Endometrium (tissue), 2 donors: Measurements from ENCODE around the gene KAZALD1.

Source experiments
- FAIRE-seq: peaks from 2 replicates; lab custom pipeline; 2012; peaks lifted over from hg19 to GRCh38; lab: Jason Lieb, UNC
- donor health status: control.
- donor health status: control.

KAZALD1 gene

DNA sequence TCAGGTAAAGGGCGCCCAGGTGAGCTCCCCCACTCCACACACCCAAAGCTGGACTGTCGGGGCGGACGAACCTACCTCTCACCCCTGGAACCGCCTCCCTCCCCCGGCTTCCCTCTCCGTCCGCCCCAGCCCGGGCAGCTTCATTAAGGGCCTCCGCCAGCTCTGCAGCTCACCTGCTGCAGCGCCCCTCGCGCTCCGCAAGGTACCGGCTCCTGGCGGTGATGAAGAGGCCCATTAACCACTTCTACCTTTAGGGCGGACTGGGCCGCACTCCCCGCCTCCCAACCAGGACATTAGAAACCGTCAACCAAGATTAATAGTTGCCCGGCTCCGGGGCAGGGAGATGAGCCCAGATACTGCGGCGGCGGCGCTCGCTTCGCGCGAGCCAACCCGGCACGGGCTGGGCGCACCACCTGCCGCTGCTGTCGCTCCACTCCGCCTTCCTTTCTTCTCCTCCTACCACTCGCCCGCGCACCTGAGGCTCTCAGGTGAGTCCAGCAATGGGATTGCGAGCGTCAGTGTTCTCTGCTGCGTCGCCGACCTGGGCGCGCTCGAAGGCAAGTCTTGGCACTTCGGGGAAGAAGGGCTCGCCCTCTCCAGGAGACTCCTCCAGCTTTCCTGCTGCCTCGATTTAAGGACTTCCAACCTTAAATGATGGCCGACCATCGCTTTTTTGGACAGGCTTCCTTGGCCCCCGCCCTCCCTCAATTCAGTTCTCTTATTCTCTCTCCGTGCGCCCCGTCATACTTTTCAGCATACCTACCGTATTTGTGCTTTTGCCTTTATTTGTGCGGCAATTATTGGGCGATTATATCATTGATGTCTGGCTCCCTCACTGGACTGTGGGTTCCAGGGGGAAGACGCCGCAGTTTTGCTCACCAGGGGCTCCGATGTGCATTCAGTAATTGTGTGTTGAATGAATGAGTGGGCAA lies 13.6 kb upstream of the KAZALD1 start:
- no peak for FAIRE-seq

DNA sequence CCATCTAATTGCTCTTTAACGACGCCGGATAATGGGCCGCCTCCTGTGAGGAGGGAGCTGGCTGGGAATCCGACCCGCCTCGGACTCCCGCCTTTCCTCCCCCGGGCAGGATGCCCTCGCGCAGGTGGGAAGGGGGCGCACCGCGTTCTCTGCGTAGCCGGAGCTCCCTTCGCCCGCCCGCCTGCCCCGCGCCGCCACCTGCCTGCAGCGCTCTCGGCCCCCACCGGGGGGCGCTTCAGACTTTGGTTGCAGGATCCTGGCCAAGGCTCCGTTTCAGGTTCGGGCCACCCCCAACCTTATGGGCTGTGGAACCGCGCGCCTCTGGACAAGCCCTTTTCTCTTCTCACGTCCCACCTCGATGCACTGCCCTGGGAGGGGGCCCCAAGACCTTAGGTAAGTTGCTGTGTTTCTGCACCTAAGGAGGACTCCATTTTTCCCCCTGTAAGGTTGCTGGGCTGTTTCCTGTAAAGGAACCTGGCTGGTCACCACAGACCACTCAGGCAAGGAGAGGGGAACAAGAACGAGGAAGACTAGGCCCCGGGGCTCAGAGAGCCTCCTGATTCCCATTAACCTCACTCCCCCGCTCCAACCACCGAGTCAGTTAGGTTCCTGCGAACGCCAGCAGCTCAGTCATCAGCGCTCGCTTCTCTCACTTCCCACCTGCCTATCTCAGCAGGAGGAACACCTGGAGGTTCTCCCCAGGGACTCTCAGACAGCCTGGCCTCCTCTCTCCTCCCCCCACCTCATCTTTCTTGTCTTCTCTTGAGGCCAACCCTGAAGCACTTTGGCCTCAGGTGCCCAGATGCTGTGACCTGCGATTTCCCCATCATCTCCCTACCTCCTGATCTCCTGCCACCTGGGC lies 11.3 kb upstream of the KAZALD1 start:
- no peak for FAIRE-seq

DNA sequence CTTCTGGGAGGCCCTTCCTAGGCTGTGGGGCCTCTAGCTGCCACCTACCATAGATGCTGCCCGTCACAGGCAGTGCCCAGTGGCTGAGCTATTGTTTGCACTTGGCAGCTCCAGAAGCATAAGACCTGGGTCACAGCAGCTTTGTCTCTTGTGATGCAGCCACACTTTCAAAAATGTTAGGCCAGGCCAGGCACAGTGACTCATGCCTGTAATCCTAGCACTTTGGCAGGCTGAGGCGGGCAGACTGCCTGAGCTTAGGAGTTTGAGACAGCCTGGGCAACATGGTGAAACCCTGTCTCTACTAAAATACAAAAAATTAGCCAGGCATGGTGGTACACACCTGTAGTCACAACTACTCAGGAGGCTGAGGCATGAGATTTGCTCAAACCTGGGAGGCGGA lies 9.5 kb upstream of the KAZALD1 start:
- no peak for FAIRE-seq

DNA sequence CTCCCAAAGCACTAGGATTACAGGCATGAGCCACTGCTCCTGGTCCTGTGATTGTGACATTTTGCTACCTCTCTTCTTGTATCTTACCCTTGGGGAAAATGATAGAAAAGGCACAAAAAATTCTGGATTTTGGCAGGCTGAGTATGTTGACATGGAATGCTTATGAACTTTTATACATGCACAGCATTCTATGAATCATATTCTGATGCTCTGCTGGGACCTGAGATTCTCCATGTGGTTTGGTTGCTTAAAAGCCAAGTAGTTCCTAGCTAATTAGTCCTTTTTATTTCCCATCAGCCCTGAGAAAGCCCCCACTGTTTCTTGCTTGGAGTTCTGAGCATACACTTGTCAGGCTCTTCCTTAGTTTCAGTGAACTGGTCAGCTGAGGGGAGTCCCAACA lies 8.3 kb upstream of the KAZALD1 start:
- FAIRE-seq = no peak

DNA sequence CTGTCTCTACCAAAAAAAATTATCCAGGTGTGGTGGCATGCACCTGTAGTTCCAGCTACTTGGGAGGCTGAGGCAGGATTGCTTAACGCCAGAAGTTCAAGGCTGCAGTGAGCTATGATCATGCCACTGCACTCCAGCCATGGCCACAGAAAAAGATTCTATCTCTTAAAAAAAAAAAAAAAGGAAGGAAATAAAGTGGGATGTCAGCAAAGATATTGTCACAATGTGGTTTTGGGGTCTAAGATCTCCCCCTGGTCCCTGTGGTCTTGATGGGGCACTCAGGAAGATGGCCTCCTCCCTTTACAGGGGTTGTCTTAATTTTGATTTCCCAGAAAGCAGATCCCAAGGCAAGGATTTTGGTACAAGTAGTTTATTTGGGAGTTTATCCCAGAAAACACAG lies 7.4 kb upstream of the KAZALD1 start:
- FAIRE-seq = no peak

DNA sequence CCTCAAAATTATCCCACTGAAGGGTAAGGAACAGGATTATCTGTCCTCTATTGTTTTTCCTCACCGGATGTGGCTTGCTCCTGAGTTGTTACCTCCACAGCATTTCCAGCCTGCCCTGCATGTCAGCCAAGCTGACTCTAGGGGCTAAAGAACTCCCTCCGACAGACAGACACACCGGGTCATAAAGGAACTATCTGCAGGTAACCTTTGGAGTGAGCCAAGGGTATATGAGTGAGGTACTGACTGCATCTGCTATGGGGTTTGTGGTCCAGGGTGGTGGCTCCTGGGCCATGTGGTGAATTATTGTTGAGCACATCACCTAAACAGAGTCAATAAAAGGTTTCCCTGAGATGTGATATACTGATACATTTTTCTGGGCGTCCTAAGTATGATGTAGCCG lies 6.9 kb upstream of the KAZALD1 start:
- FAIRE-seq = no peak

DNA sequence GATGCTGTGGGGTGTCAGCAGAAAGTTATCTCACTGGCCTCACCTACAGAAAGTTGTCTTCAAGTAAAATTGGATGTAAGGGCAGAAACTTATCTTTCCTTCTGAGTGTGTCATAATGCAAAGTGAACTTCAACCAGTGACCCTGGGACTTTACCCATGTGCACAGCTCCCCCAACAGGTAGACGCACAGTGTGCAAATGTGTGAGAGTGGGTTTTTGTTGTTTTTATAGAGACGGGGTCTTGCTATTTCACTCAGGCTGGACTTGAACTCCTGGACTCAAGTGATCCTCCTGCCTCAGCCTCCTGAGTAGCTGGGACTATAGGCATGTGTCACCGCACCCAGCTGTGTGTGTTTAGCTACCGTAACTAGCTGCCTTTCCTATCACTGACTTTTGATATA lies 6.4 kb upstream of the KAZALD1 start:
- no peak for FAIRE-seq

DNA sequence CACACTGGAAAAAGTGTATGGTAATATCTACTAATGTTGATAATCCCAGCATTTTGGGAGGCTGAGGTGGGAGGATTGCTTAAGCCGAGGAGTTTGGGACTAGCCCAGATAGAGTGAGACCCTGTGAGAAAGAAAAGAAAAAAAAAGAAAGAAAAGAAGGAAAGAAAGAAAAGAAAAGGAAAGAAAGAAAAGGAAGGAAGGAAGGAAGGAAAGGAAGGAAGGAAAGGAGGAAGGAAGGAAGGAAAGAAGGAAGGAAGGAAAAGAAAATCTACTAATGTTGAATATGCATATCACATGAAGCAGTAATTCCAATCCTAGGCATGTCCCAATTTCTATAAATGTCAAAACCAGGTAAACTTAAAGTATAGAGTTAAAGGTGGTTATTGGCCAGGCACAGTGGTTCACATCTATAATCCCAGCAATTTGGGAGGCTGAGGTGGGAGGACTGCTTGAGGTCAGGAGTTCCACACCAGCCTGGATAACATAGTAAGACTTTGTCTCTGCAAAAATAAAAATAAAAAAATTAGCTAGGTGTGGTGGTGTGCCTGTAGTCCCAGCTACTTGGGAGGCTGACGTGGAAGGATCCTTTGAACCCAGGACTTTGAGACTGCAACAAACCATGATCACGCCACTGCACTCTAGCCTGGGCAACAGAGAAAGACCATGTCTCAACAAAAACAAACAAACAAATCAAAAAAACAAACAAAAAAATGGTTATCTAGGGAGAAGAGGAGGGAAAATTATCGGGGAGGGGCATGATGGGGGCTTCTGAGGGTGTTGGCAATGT lies 5.2 kb upstream of the KAZALD1 start:
- no peak for FAIRE-seq

DNA sequence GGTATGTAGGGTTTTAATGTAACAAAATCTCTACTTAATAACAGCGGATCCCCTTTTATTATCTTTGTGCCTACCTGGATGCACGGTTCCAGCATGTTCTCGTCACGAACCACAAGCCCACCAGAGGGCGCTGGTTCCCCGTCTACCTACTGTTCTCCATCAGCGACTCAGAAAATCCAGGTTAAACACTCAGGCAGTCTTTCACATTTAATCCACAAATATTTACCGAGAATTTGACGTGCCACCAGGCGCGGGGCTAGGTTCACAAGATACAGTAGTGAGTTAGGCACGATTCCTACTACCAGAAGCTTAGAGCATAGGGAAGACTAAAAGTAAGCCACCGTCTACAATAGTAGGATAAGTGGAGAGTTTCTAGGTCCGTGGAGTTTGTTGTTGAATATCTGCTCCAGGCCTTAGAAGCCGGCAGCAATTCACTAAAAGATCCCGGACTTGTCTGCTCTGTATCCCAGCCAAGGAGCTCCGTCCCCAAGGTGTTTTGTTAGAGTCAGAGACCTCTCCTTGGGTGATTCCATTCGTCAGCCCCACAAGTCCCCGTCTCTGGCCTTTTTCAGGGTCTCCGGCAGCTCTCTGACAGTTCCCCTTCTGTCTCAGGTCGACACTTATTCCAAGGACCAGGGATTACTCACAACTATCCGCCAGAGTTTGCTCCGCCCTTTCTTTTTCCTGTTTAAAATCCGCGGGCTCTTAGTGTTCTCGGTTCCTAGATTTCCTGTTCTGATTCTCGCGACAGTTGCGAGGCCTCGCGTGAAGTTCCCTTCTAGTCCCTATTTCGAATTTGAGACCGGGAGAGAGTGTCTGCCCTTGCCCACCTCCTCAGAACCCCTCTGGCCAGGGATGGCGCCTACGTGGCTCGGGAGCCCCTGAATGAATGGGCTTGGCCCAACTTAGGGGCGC lies 1.5 kb upstream of the KAZALD1 start:
- FAIRE-seq = no peak

DNA sequence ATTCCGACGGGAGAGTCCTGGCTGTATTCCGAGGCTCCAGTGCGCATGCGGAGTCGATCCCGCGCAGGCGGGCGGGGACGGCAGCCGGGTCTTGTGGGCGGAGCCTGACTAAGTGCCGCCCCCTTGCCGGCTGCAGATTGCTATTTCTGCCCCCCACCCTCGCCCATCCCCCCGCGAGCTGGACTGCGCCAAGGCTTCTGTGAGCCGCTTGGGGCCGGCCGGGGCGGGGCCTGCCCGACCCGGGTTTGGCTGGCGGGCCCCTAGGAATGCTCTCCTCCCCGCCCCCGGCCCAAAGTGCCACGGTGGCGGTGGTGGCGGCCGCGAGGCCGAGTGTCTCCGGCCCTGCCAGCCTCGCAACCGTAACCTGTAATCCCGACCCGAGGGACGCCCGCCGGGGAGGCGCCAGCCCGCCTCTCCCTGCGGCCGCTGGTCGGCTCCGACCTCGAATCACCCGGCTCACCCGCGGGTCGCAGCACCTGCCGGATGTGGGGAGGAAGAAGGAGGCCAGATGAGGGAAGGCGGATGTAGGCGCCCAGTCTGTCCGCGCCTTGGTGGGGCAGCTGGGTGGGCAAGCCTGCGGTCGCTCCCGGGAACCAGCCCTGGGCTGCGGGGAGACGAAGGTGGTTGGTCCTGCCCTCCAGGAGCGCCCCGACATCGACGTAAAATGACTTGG lies 702 bp upstream of the KAZALD1 start:
- FAIRE-seq = no peak

DNA sequence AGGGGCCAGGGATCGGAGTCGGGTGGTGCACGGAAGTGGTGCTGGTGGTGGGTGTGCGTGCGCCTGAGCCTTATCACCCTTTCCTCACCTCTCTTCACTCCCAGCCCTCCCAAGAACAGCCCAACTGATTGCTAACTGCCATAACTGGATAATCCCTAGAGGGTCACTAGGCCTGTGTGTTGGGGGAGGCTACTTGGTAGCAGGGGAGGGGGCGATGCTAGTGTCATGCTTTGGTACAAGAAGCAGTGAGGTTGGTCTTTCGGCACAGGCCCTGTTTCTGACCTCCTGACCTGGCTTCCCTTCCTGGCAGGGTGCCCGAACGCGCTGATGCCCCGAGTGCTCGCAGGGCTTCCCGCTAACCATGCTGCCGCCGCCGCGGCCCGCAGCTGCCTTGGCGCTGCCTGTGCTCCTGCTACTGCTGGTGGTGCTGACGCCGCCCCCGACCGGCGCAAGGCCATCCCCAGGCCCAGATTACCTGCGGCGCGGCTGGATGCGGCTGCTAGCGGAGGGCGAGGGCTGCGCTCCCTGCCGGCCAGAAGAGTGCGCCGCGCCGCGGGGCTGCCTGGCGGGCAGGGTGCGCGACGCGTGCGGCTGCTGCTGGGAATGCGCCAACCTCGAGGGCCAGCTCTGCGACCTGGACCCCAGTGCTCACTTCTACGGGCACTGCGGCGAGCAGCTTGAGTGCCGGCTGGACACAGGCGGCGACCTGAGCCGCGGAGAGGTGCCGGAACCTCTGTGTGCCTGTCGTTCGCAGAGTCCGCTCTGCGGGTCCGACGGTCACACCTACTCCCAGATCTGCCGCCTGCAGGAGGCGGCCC lies 652 bp downstream of the KAZALD1 start:
- no peak for FAIRE-seq

DNA sequence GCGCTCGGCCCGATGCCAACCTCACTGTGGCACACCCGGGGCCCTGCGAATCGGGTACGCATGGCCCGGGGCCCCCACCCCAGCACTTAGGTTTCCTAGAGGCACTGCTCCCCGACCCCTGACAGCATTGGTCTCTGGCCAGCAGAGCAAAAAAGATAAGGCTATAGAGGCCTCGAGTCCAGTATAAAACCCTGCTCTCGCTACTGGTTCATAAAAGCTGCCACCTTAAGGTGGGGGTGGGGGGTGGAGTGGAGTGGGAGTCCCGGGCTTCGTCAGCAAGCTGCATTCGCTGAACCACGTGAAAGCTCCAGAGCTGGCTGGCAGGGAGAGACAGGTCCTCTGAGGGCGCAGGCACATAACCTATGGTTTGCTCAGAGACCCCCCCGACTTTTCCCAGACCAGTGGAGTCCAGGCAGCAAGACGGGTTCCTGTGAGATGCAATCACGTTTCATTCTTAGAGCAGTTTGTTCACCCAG lies 1.3 kb downstream of the KAZALD1 start:
- no peak for FAIRE-seq

DNA sequence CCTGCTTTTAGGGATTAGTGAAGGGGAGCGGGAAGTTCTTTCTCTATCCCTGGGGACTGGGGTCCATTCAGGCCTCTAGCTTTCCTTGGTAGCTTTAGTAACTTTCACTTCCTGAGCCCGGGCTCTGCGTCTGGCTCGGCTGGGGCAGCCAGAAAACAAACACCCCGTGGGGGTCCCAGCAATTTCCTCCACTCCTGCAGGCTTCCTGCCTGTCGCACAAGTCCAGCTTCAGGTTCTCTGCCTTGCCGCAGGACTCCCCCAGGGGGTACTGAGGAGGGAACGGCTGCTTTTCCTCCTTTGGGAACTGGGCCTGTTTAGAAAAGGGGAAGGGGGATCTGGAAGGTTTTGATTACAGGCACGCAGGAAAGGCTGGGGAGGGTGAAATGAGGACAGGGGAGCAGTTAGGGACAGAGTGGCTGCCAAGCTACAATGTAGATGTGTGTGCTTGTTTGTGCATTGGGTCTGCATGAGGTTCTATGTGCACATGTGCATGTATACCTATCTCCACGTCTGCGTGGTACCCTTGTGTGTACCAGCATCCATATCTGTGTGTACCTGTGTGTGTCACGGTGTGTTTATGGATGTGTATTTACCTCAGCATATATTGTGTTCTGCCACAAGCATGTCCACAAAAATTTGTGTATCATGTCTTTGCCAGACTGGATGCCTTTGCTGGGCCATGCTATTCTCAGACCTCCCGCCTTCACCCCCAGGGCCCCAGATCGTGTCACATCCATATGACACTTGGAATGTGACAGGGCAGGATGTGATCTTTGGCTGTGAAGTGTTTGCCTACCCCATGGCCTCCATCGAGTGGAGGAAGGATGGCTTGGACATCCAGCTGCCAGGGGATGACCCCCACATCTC lies 2.0 kb downstream of the KAZALD1 start:
- no peak for FAIRE-seq

DNA sequence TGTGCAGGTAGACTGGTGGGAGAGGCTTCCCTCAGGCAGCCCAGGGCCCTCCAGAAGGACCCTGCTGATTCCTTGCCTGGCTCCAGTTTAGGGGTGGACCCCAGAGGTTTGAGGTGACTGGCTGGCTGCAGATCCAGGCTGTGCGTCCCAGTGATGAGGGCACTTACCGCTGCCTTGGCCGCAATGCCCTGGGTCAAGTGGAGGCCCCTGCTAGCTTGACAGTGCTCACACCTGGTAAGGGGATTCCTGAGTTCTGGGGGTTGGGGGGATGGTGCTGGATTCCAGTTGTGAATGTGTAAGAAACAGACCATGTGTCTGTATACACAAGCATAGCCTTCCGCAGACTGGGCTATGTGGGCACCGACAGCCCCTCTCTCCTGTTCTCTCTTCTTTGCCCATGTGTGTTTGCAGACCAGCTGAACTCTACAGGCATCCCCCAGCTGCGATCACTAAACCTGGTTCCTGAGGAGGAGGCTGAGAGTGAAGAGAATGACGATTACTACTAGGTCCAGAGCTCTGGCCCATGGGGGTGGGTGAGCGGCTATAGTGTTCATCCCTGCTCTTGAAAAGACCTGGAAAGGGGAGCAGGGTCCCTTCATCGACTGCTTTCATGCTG lies 2.7 kb downstream of the KAZALD1 start:
- FAIRE-seq = no peak

DNA sequence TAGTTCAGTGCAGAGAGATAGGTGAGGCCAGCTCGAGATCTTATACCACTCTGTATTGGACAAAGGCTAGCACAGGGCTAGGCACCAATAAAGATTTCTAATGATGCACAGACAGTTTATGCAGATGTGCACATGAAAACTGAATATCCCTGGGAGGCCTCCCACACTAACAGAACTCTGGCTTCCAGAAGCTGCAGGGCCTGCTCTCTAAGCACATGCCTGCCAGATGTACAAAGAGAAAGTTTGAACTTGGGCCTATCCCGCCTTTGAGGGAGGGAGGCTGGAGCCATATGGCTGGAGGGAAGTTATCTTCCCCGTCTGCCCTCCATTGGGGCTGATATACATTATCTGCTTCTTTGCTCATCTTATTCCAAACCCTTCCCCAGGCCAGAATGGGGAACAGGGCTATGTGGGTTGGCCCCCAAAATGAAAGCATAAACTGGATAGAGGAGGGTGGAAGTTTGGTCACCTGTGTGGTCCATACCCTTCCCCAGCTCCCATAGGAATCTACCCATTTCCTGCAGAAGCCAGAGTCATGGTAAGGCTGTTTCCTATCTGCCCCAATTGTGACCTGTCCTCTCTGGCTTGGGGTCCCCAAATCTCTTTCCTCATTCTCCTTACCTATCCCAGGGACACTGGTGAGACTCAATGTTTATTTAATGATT lies 3.8 kb downstream of the KAZALD1 start:
- no peak for FAIRE-seq

DNA sequence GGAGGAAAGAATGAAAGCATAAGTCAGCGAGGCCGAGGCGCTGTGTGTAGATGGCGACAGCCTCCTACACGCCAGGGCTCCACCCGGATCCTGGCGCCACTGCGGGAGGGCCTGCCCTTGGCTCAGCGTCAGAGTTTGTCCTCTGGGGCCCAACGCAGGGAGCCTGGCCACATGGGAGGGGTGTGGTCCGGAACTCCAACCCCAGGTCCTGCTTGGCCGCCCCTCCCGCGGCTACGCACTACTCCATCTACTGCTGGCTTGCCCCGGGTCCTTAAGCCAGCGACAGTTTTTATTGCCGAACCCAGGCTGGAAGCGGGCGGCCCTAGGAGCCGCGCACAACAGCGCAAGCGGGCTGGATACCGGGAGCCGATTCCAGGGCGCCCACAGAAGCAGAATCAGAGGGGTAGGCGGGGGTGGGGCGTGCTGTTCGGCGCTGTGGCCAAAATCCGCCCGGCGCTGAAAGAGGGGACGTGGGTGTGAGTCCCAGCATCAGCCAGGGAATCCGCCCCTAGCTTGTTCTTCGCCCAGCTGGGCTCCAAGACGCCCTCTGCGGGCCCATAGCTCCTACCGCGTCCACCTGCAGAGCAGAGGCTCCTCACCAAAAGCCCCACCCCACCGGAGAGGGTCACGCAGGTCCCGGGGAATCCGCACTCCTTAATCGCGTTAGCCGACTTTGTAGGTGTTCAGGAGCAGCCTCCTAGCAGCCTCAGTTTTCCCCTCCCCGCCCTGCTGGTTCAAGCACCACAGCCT lies 4.5 kb downstream of the KAZALD1 start:
- no peak for FAIRE-seq

DNA sequence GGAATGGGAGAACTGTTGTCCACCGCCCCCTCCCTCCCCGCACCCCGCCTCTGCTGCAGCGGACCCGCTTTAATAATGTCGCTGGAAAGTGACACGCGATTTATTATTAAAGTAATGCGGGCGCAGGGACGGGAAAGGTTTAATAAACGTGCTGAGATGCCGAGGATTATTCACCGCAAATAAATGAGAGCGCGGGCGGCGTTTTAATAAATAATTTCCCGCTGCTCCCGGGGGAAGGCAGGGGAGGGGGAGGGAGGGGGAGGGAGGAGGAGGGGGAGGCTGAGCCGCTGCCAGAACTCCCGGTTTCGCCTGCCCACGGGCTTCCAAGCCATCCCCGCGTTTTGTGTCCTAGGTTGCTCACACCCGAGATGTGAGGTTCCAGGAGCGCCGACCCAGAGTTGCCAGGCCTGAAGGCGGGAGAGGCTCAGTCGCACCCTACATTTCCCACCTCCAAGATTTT lies 5.1 kb downstream of the KAZALD1 start:
- no peak for FAIRE-seq
